HS-27A (cell line): ENCODE data around the gene IGFBP3.
A peak's percentile ranks its signal among the peaks of the same experiment; 100 is the strongest.

Experiments
- DNase-seq: peaks from one replicate; pipeline ENCODE4 v3.0.0-alpha.2; 2012; ENCODE audit warnings: low read depth, missing footprints

IGFBP3 gene

DNA sequence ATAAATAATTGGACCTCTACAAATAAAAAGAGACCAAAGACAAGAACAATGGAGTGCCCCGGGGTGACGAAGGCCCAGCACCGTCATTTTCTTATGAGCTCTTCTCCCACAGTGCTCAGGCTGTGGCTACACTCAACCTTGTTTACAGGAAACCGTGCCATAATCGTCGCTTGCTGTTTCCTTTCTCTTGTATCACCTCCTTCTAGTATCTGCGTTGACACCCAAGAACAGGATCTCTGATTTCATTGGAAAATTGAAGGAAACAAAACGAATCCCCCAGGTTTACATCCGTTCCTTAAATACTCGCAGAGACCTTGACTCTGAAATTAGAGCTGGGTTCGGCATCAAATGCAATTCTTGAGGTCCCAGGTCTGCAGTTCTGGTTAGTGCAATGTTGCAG, 1.7 kb upstream of the IGFBP3 start:
- no peak for DNase-seq

- DNase-seq: peak; percentile 61
Observed at GRCh38 chr7:45921699-45922519, 837 bp upstream of the IGFBP3 start.

GRCh38 chr7:45921381-45921698, 268 bp upstream of the IGFBP3 start:
- DNase-seq: no peak

DNA sequence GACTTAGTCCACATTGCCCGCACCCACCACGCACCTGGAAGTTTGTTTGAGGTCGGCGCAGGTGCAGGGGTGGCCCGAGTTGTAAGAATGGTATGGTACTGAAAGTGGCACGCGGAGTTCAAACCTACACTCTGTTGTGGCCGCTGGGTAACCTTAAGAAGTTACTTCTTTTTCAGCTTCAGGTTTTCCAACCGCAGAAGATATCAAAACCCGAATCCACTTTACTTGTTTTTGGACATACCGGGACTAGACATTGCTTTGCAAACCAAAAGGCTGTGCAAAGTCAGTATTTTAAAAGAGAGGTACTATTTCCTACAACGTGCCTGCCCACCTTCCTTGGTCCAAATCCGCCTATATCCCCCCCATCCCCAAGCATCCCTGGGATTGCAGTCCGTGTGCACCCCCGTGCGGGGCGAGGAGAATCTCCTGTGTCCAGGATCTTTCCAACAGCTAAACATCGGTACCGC, 1.0 kb downstream of the IGFBP3 start:
- no peak for DNase-seq

DNA sequence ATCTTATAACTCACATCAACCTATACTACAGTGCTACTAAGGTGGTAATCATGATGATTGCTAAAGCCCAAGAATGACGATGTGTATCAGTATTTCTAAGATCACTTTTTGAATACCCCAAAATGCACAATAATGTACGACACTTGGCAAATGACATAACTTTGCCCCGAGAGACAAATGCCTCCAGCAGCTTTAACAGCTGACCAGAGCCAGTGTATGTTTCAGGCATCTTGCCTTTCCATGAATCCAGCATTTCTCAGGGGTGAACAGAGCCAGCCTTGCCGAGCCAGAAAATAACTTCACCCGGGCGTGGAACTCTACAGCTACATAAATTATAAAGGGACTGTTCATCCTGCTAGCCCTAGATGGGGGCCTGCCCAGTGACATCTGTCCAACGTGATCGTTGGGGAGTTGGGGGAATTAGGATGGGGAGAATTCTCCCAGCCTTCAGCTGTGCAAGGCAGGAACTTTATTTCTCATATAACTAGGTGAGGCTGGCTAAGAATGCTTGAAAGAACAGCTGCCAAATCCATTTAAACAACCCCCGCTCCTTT, 1.8 kb downstream of the IGFBP3 start:
- no peak for DNase-seq

DNA sequence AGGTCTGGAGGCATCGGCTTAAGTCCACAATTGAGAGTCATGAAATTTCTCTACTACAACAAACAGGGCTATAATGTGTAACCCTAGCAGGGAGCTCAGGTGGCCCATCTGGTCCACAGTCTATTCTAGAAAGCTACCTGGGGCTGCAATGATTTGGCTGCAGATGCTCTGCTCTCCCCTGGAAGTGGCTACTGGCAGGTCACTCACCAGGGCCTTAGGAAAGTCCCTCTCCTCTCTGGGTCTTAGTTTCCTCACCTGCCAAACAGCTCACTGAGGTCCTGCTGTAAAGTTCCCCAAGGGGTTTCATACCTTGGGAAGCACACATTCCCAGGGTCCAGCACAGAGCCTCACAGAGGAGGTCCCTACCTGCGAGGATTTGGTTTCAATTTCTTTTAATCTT, 2.5 kb downstream of the IGFBP3 start:
- DNase-seq: no peak

- DNase-seq: no peak
Observed at GRCh38 chr7:45917658-45918057, 3.4 kb downstream of the IGFBP3 start.

DNA sequence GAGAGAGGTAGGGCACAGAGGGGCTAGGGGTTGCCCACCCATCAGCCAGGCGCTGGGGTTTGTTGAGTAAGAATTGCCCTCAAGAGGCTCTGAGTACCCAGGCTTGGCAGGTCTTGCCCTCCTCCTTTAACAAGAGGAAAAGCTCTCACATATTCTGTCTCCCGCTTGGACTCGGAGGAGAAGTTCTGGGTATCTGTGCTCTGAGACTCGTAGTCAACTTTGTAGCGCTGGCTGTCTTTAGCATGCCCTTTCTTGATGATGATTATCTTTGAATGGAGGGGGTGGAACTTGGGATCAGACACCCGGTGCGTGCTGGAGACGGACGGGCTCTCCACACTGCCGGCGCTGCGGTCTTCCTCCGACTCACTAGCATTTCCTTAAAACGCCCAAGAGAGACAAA, 4.0 kb downstream of the IGFBP3 start:
- DNase-seq: no peak

GRCh38 chr7:45915606-45916005, 5.5 kb downstream of the IGFBP3 start:
- DNase-seq: no peak

DNA sequence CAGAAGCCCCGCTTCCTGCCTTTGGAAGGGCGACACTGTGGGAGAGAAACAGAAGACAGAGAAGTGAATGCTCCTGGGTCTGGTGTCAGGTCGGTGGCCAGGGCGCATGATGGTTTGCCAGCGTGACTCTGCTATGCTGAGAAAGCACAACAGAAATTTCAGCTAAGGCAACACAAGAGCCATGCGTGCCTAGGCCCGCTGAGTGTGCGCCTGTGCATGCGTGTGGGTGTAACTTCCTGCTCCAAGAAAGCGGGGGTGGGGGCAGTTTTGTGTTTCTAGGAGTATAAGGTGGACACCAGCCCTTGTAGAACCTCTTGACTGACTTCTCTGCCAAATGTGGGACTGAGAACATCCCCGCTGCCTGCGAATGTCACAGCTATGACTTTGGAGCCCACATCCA, 6.2 kb downstream of the IGFBP3 start:
- no peak for DNase-seq

DNA sequence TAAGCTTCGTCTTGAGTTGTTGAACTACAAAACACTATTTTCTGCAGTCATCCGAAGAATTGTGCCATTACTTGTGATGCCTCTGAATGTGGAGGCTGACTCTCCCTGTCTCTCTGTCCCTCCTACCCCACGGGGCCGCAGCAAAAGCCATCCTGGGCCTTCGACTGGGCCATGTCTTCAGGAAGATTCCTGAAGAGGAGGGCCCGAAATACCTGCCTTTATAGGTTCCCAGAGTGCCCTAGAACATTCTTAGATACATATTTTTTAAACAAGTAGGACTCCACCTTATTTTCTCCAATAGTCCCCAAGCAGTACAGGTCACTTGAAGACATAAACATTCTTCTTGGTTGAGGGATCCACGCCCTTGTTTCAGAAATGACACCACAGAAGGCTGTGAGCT, 8.1 kb downstream of the IGFBP3 start:
- no peak for DNase-seq

DNA sequence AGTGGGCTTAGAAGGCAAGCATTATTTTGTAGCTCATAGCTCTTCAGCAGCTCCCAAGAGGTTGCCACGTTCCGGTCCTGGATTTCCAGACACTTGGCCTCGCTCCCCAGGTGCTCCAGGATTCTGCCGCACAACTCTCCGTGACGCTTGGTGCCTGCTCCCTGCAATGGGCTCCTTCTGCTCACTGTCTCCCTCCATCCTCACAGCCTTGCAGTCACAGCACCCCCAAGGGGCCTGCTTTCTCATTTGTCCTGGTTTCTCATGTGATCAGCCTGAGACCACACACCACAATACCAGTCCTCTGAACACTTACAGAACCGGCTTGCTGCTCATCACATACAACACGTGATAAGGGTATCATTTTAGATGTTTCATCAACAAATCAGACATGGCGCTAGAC, 9.8 kb downstream of the IGFBP3 start:
- DNase-seq: no peak

DNA sequence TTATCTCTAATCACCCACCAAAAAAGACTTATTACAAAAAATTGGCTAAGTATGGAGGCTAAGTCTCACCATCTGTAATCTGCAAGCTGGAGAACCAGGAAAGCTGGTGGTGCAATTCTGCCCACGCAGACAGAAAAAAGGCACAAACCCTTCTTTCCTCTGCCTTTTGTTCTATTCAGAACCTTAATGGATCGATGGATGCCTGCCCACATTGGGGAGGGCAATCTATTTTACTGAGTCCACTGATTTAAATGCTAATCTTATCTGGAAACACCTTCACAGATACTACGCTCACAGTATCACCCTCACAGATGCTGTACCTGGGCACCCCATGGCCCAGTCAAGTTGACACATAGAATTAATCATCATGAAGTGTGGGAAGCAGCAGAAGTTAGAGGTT, 10.2 kb downstream of the IGFBP3 start:
- no peak for DNase-seq

- no peak for DNase-seq
Observed at GRCh38 chr7:45909561-45909960, 11.5 kb downstream of the IGFBP3 start.

DNA sequence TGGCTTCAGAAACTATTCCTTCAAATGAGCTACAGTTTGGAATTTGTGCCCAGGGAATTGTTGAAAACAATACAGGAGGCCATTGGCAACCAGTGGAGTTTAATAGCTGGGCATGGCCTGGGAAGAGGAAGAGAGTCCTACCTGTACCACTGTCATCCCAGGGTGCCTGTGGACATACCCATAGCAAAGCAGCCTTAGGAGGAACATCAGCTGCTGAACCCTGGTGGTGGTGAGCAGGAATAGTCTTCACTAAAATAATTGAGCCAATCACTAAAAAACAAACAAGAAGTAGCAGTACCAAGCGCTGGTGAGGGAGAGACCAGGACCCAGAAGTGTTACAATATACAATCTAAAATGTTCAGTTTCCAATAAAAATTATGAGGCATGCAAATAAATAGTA, 18.3 kb downstream of the IGFBP3 start:
- DNase-seq: no peak

GRCh38 chr7:45901566-45901965, 19.5 kb downstream of the IGFBP3 start:
- DNase-seq: no peak

- DNase-seq: no peak
Observed at GRCh38 chr7:45898222-45898621, 22.9 kb downstream of the IGFBP3 start.

DNA sequence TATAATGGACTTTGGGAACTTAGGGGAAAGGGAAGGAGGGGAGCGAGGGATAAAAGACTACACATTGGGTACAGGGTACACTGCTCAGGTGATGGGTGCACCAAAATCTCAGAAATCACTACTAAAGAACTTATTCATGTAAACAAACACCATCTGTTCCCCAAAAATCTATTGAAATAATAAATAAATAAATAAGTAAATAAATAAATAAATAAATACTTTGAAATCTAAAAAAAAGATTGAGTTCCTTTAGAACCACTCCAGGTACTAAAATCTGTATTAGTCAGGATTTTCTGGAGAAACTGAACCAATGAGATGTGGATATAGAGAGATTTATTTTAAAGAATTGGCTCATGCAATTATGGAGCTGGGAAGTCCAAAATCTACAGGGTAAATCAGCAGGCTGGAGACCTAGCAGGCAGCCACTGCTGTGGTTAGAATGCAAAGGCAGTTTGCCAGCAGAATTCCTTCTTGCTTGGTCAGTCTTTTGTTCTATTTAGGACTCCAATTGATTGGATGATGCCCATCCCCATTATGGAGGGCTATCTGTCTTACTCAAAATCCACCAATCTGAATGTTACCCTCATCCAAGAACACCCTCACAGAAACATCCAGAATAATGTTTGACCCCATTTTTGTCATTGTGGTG, 23.9 kb downstream of the IGFBP3 start:
- DNase-seq: peak; percentile 67

GRCh38 chr7:45894665-45895062, 26.4 kb downstream of the IGFBP3 start:
- DNase-seq: no peak

- no peak for DNase-seq
Observed at GRCh38 chr7:45893996-45894664, 26.9 kb downstream of the IGFBP3 start.

GRCh38 chr7:45893374-45893995, 27.6 kb downstream of the IGFBP3 start:
- DNase-seq: no peak

DNA sequence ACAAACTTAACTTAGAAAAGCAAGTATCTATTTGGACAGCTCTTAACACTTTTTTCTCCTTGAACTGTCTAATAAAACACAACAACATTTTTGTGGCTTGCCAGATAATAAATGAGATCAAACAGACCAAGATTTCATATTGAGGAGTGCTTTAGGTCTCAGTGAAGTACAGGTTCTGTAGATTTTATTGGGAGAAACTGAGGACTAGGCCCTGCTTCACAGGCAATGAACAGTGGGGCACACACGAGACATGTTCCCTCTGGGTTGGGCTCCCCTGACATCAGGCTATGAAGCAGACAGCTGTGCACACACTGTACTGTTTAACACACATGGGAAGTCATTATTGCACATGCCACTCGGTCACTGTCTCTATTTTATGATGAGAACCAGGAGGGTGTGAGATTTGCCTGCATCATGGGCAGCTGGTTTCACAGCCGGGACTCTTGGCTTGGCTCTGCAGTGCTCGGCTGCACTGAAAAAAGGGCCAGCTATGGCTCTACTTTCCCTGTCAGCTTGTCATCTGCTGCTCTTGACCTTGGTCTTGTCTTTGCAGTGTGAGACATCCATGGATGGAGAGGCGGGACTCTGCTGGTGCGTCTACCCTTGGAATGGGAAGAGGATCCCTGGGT, 28.6 kb downstream of the IGFBP3 start:
- DNase-seq: no peak
